Osteocyte (in vitro differentiated cells): ENCODE results near the gene SRRM4. TPM values are rescaled to one million over a fixed set of nuclear protein-coding genes. Genes with fewer than 3 reads are reported as not detected.

Experiments used
- DNase-seq: peaks from one replicate; pipeline ENCODE4 v3.0.0; 2021; ENCODE audit warnings: mixed read lengths; ENCODE audit not compliant: unreplicated experiment; ENCODE audit errors: extremely low spot score
- H3K27ac Mint-ChIP-seq: one replicate; pipeline ENCODE4 v1.8.0; 2021; ENCODE audit warnings: mild to moderate bottlenecking, mixed read lengths; ENCODE audit not compliant: unreplicated experiment
- H3K27me3 Mint-ChIP-seq: one replicate; pipeline ENCODE4 v1.8.0; 2021; ENCODE audit warnings: mixed read lengths; ENCODE audit not compliant: unreplicated experiment
- H3K36me3 Mint-ChIP-seq: one replicate; pipeline ENCODE4 v1.8.0; 2021; ENCODE audit warnings: mixed read lengths; ENCODE audit not compliant: unreplicated experiment
- H3K4me1 Mint-ChIP-seq: one replicate; pipeline ENCODE4 v1.8.0; 2021; ENCODE audit warnings: mixed read lengths; ENCODE audit not compliant: unreplicated experiment
- H3K4me3 Mint-ChIP-seq: one replicate; pipeline ENCODE4 v1.8.0; 2021; ENCODE audit warnings: mild to moderate bottlenecking, moderate library complexity, mixed read lengths; ENCODE audit not compliant: unreplicated experiment
- H3K9me3 Mint-ChIP-seq: one replicate; pipeline ENCODE4 v1.8.0; 2021; ENCODE audit warnings: mixed read lengths; ENCODE audit not compliant: unreplicated experiment
- CTCF ChIP-seq: fragments of 200-600 bp; sonication (generic); IDR thresholded peaks from 2 replicates; pipeline ENCODE4 v1.5.0; 2021; ENCODE audit warnings: antibody characterized with exemption, mild to moderate bottlenecking, moderate library complexity
- total RNA-seq: library from RNA; stranded (reverse); gene quantifications from 2 replicates; pipeline ENCODE4 v1.2.1, GENCODE V29; 2021

The SRRM4 gene
- total RNA-seq, 1 donor from 2014 or later: not detected

GRCh38 chr12:119088685-119089379 lies 107.5 kb downstream of the SRRM4 start:
- Mint-ChIP-seq H3K27me3 (no peaks in the 10 kb centered on the region), H3K4me3 (no peak overlapping the region)

GRCh38 chr12:119089380-119090013 lies 108.2 kb downstream of the SRRM4 start:
- no peak for DNase-seq
- H3K9me3 Mint-ChIP-seq: peaks cover 5% of the 10 kb centered on the region
- no peaks in the 10 kb centered on the region for H3K36me3 Mint-ChIP-seq
- H3K4me3 Mint-ChIP-seq: no peak overlapping the region
- no peaks in the 10 kb centered on the region for H3K27me3 Mint-ChIP-seq
- H3K27ac Mint-ChIP-seq: no peak overlapping the region
- H3K4me1 Mint-ChIP-seq: no peaks in the 10 kb centered on the region
- no peak for TF ChIP-seq CTCF

More at GRCh38 chr12:119088685-119089379, 107.5 kb downstream of the SRRM4 start:
- Mint-ChIP-seq H3K27ac (no peak overlapping the region), H3K4me1 (no peaks in the 10 kb centered on the region), H3K9me3 (no peaks in the 10 kb centered on the region), H3K36me3 (no peaks in the 10 kb centered on the region)
- no peak for DNase-seq
- TF ChIP-seq CTCF: no peak

- DNase-seq: no peak
- H3K27me3 Mint-ChIP-seq: no peaks in the 10 kb centered on the region
- H3K27ac Mint-ChIP-seq: no peak overlapping the region
- no peaks in the 10 kb centered on the region for H3K4me1 Mint-ChIP-seq
- no peak for TF ChIP-seq CTCF
- no peaks in the 10 kb centered on the region for H3K36me3 Mint-ChIP-seq
- no peak overlapping the region for H3K4me3 Mint-ChIP-seq
- H3K9me3 Mint-ChIP-seq: peaks cover 10% of the 10 kb centered on the region
Measured at GRCh38 chr12:119090276-119090675, 108.9 kb downstream of the SRRM4 start.

- peaks cover 10% of the 10 kb centered on the region for H3K9me3 Mint-ChIP-seq
- H3K36me3 Mint-ChIP-seq: no peaks in the 10 kb centered on the region
- no peak overlapping the region for H3K4me3 Mint-ChIP-seq
- no peaks in the 10 kb centered on the region for H3K27me3 Mint-ChIP-seq
- TF ChIP-seq CTCF: no peak
- H3K27ac Mint-ChIP-seq: no peak overlapping the region
- no peak for DNase-seq
- no peaks in the 10 kb centered on the region for H3K4me1 Mint-ChIP-seq
Measured at GRCh38 chr12:119090865-119091264, 109.5 kb downstream of the SRRM4 start.

GRCh38 chr12:119096429-119097202 lies 115.3 kb downstream of the SRRM4 start:
- no peaks in the 10 kb centered on the region for H3K27me3 Mint-ChIP-seq
- no peak for DNase-seq
- no peaks in the 10 kb centered on the region for H3K36me3 Mint-ChIP-seq
- H3K9me3 Mint-ChIP-seq: peaks cover 29% of the 10 kb centered on the region
- no peak for TF ChIP-seq CTCF
- no peak overlapping the region for H3K4me3 Mint-ChIP-seq
- H3K4me1 Mint-ChIP-seq: no peaks in the 10 kb centered on the region
- no peak overlapping the region for H3K27ac Mint-ChIP-seq
